ENCODE data around the gene TMPRSS4. TPM values are rescaled to one million over a fixed set of nuclear protein-coding genes. Genes with fewer than 3 reads are reported as not detected.

Gene TMPRSS4
- total RNA-seq = 11.3 and 12.1 TPM in 2 replicates
- long read RNA-seq, full-length matches to known transcripts = 2 of 7 reads
- long read RNA-seq, partial matches to known transcripts = 2 of 7 reads
- long read RNA-seq, other reads (novel, unspliced or antisense) = 3 of 7 reads

- H3K27me3 Mint-ChIP-seq = peaks cover 17% of the 10 kb centered on the region
- H3K4me3 Mint-ChIP-seq (ENCODE audit: low read depth) = peak within 1 kb of the TSS; percentile 41
- peaks cover 5% of the 10 kb centered on the region for H3K9me3 Mint-ChIP-seq (ENCODE audit: low read depth)
- TF ChIP-seq CTCF (IDR thresholded peaks at IDR 0.05; ENCODE audit: unreplicated experiment) = no peak
- H3K27ac Mint-ChIP-seq = peak within 1 kb of the TSS; percentile 94
- H3K4me1 Mint-ChIP-seq (ENCODE audit: low read depth) = peaks cover 22% of the 10 kb centered on the region
- no peaks in the 10 kb centered on the region for H3K36me3 Mint-ChIP-seq (ENCODE audit: insufficient read depth)
- peak; percentile 15 for DNase-seq (ENCODE audit: low spot score, unreplicated experiment)
These were observed at the start of gene TMPRSS4 for GRCh38 chr11:118076754-118077281. TSS of gene TMPRSS4 (plus strand) at chr11:118077078. CDS start at chr11:118077303, 225 bp downstream.

GRCh38 chr11:118027694-118028093 is 49.2 kb upstream of the TMPRSS4 start:
- peaks cover 23% of the 10 kb centered on the region for H3K27me3 Mint-ChIP-seq

GRCh38 chr11:118028626-118029025 is 48.3 kb upstream of the TMPRSS4 start:
- DNase-seq (ENCODE audit: low spot score, unreplicated experiment) = no peak
- Mint-ChIP-seq H3K27ac (no peak overlapping the region), H3K9me3 (ENCODE audit: low read depth) (peaks cover 4% of the 10 kb centered on the region), H3K27me3 (peaks cover 23% of the 10 kb centered on the region), H3K4me1 (ENCODE audit: low read depth) (no peaks in the 10 kb centered on the region), H3K4me3 (ENCODE audit: low read depth) (no peak overlapping the region), H3K36me3 (ENCODE audit: insufficient read depth) (no peaks in the 10 kb centered on the region)
- no peak for TF ChIP-seq CTCF (IDR thresholded peaks at IDR 0.05; ENCODE audit: unreplicated experiment)

More at GRCh38 chr11:118027694-118028093, 49.2 kb upstream of the TMPRSS4 start:
- Mint-ChIP-seq H3K4me3 (ENCODE audit: low read depth) (no peak overlapping the region), H3K4me1 (ENCODE audit: low read depth) (no peaks in the 10 kb centered on the region), H3K9me3 (ENCODE audit: low read depth) (peaks cover 4% of the 10 kb centered on the region), H3K36me3 (ENCODE audit: insufficient read depth) (no peaks in the 10 kb centered on the region), H3K27ac (no peak overlapping the region)
- no peak for TF ChIP-seq CTCF (IDR thresholded peaks at IDR 0.05; ENCODE audit: unreplicated experiment)
- DNase-seq (ENCODE audit: low spot score, unreplicated experiment) = no peak

GRCh38 chr11:118033443-118033842 is 43.4 kb upstream of the TMPRSS4 start:
- Mint-ChIP-seq H3K4me3 (ENCODE audit: low read depth) (no peak overlapping the region), H3K27ac (no peak overlapping the region), H3K9me3 (ENCODE audit: low read depth) (no peaks in the 10 kb centered on the region), H3K27me3 (peaks cover 24% of the 10 kb centered on the region), H3K36me3 (ENCODE audit: insufficient read depth) (no peaks in the 10 kb centered on the region), H3K4me1 (ENCODE audit: low read depth) (no peaks in the 10 kb centered on the region)
- DNase-seq (ENCODE audit: low spot score, unreplicated experiment) = no peak
- TF ChIP-seq CTCF (IDR thresholded peaks at IDR 0.05; ENCODE audit: unreplicated experiment) = no peak

- no peak for DNase-seq (ENCODE audit: low spot score, unreplicated experiment)
- H3K27ac Mint-ChIP-seq = no peak overlapping the region
- H3K4me3 Mint-ChIP-seq (ENCODE audit: low read depth) = no peak overlapping the region
- H3K4me1 Mint-ChIP-seq (ENCODE audit: low read depth) = peaks cover 1% of the 10 kb centered on the region
- H3K27me3 Mint-ChIP-seq = peaks cover 15% of the 10 kb centered on the region
- H3K36me3 Mint-ChIP-seq (ENCODE audit: insufficient read depth) = no peaks in the 10 kb centered on the region
- H3K9me3 Mint-ChIP-seq (ENCODE audit: low read depth) = no peaks in the 10 kb centered on the region
- no peak for TF ChIP-seq CTCF (IDR thresholded peaks at IDR 0.05; ENCODE audit: unreplicated experiment)
These were observed 34.7 kb upstream of the TMPRSS4 start for GRCh38 chr11:118042141-118042540.

All from progenitor cell of endocrine pancreas (in vitro differentiated cells).